ENCODE data around the gene LRRC74A.

LRRC74A gene

DNA sequence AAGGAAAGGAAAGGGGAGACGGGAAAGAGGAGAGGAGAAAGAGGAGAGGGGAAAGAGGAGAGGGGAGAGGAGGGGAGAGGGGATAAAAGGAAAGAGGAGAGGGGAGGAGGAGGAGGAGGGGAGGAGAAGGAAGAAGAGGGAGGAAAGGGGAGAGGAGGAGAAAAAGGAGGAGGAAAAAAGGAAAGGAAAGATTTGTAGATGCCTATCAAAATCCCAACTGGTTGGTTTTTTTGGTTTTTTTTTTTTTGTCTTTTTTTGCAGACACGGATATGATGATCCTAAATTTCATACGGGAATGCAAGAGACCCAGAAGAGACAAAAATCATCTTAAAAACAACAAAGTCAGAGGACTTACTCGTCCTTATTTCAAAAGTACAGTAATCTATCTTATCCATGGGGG lies 32.9 kb upstream of the LRRC74A start:
- TF ChIP-seq ZFP30 (CRISPR knock-in tag; IDR thresholded peaks at IDR 0.05): no peak
- no peak for TF ChIP-seq ARNTL (CRISPR knock-in tag; IDR thresholded peaks at IDR 0.05; ENCODE audit: borderline replicate concordance, low read depth)
- TF ChIP-seq PPARA (CRISPR knock-in tag; IDR thresholded peaks at IDR 0.05; ENCODE audit: borderline replicate concordance): no peak
- TF ChIP-seq RARB (CRISPR knock-in tag; IDR thresholded peaks at IDR 0.05): no peak
- TF ChIP-seq SNAI2 (CRISPR knock-in tag; IDR thresholded peaks at IDR 0.05): no peak
- no peak for TF ChIP-seq TOX (CRISPR knock-in tag; IDR thresholded peaks at IDR 0.05; ENCODE audit: borderline replicate concordance)
- TF ChIP-seq, protein P1, sequence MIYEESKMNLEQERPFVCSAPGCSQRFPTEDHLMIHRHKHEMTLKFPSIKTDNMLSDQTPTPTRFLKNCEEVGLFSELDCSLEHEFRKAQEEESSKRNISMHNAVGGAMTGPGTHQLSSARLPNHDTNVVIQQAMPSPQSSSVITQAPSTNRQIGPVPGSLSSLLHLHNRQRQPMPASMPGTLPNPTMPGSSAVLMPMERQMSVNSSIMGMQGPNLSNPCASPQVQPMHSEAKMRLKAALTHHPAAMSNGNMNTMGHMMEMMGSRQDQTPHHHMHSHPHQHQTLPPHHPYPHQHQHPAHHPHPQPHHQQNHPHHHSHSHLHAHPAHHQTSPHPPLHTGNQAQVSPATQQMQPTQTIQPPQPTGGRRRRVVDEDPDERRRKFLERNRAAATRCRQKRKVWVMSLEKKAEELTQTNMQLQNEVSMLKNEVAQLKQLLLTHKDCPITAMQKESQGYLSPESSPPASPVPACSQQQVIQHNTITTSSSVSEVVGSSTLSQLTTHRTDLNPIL (CRISPR knock-in tag; IDR thresholded peaks at IDR 0.05; ENCODE audit: low read depth): no peak
- no peak for TF ChIP-seq ZNF70 (CRISPR knock-in tag; IDR thresholded peaks at IDR 0.05)
- TF ChIP-seq, protein P2, sequence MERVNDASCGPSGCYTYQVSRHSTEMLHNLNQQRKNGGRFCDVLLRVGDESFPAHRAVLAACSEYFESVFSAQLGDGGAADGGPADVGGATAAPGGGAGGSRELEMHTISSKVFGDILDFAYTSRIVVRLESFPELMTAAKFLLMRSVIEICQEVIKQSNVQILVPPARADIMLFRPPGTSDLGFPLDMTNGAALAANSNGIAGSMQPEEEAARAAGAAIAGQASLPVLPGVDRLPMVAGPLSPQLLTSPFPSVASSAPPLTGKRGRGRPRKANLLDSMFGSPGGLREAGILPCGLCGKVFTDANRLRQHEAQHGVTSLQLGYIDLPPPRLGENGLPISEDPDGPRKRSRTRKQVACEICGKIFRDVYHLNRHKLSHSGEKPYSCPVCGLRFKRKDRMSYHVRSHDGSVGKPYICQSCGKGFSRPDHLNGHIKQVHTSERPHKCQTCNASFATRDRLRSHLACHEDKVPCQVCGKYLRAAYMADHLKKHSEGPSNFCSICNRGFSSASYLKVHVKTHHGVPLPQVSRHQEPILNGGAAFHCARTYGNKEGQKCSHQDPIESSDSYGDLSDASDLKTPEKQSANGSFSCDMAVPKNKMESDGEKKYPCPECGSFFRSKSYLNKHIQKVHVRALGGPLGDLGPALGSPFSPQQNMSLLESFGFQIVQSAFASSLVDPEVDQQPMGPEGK (CRISPR knock-in tag; IDR thresholded peaks at IDR 0.05; ENCODE audit: borderline replicate concordance): no peak
- TF ChIP-seq, protein P3, sequence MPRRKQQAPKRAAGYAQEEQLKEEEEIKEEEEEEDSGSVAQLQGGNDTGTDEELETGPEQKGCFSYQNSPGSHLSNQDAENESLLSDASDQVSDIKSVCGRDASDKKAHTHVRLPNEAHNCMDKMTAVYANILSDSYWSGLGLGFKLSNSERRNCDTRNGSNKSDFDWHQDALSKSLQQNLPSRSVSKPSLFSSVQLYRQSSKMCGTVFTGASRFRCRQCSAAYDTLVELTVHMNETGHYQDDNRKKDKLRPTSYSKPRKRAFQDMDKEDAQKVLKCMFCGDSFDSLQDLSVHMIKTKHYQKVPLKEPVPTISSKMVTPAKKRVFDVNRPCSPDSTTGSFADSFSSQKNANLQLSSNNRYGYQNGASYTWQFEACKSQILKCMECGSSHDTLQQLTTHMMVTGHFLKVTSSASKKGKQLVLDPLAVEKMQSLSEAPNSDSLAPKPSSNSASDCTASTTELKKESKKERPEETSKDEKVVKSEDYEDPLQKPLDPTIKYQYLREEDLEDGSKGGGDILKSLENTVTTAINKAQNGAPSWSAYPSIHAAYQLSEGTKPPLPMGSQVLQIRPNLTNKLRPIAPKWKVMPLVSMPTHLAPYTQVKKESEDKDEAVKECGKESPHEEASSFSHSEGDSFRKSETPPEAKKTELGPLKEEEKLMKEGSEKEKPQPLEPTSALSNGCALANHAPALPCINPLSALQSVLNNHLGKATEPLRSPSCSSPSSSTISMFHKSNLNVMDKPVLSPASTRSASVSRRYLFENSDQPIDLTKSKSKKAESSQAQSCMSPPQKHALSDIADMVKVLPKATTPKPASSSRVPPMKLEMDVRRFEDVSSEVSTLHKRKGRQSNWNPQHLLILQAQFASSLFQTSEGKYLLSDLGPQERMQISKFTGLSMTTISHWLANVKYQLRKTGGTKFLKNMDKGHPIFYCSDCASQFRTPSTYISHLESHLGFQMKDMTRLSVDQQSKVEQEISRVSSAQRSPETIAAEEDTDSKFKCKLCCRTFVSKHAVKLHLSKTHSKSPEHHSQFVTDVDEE (CRISPR knock-in tag; IDR thresholded peaks at IDR 0.05): no peak
- no peak for ATAC-seq

DNA sequence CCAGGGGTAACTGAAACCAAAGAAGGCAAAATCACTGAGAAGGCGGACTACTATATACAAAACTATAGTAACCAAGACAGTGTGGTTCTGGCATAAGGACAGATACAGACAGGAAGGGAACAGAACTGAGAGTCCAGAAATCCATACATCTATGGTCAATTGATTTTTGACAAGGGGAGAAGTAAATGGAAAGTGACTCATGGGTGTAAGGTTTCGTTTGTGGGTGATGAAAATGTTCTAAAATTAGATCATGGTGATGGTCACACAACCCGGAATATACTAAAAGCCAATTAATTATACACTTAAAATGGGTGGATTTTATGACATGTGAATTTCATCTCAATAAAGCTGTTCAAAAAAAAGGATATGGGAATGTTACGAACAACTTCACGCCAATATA lies 32.3 kb upstream of the LRRC74A start:
- ATAC-seq: no peak
- no peak for TF ChIP-seq ZC3H10 (CRISPR knock-in tag; IDR thresholded peaks at IDR 0.05)
- no peak for TF ChIP-seq ZFP30 (CRISPR knock-in tag; IDR thresholded peaks at IDR 0.05)
- no peak for TF ChIP-seq ZNF8 (CRISPR knock-in tag; IDR thresholded peaks at IDR 0.05)
- no peak for TF ChIP-seq ZNF565 (CRISPR knock-in tag; conservative IDR thresholded peaks at IDR 0.05; ENCODE audit: low read depth)

DNA sequence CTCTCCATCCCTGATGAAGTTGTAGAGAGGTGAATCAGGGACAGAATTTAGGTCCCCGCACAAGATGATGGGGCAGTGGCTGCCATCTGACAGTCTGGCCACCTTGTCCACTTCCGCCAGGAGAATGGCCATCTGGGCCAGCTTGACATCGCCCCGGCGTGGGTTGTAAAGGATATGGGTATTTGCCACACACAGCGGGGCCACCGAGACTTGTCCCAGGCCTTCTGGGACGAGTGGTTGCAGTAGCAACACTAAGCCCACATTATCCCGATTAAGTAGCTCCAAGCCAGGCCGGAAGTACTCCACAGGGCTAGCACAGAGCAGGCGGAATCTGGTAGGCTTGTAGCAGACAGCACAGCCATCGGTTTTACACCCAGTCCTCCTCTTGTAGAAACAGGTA lies 19.8 kb upstream of the LRRC74A start:
- no peak for ATAC-seq
- no peak for TF ChIP-seq CSDC2 (CRISPR knock-in tag; IDR thresholded peaks at IDR 0.05)
- TF ChIP-seq GLIS3 (CRISPR knock-in tag; IDR thresholded peaks at IDR 0.05): no peak
- TF ChIP-seq, protein P4, sequence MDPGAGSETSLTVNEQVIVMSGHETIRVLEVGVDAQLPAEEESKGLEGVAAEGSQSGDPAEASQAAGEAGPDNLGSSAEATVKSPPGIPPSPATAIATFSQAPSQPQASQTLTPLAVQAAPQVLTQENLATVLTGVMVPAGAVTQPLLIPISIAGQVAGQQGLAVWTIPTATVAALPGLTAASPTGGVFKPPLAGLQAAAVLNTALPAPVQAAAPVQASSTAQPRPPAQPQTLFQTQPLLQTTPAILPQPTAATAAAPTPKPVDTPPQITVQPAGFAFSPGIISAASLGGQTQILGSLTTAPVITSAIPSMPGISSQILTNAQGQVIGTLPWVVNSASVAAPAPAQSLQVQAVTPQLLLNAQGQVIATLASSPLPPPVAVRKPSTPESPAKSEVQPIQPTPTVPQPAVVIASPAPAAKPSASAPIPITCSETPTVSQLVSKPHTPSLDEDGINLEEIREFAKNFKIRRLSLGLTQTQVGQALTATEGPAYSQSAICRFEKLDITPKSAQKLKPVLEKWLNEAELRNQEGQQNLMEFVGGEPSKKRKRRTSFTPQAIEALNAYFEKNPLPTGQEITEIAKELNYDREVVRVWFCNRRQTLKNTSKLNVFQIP (CRISPR knock-in tag; IDR thresholded peaks at IDR 0.05; ENCODE audit: borderline replicate concordance, low read depth): no peak

DNA sequence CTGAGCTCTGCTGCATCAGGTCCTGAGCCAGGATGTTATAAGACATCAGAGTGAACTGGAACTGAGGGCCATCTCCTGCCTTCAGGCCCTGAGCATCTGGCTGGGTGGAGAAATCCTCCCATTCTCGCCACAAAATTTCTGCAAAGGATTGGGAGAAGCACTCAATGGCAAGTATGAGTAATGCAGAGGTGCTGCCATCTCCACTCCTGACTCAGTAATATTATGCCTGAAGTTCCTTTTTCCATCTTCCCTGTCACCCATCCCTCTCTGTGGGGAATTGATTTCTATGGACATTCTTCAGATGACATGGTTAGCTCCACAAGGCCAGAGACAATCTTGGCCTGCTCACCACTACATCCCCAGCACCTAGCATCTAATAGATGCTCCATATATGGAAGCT lies 18.2 kb upstream of the LRRC74A start:
- no peak for TF ChIP-seq ZNF565 (CRISPR knock-in tag; conservative IDR thresholded peaks at IDR 0.05; ENCODE audit: low read depth)
- no peak for TF ChIP-seq TCF4 (CRISPR knock-in tag; IDR thresholded peaks at IDR 0.05; ENCODE audit: borderline replicate concordance)
- TF ChIP-seq BACH2 (CRISPR knock-in tag; IDR thresholded peaks at IDR 0.05; ENCODE audit: borderline replicate concordance): no peak
- no peak for TF ChIP-seq PPARA (CRISPR knock-in tag; IDR thresholded peaks at IDR 0.05; ENCODE audit: borderline replicate concordance)
- TF ChIP-seq, protein P4 (CRISPR knock-in tag; IDR thresholded peaks at IDR 0.05; ENCODE audit: borderline replicate concordance, low read depth): no peak
- TF ChIP-seq ZC3H10 (CRISPR knock-in tag; IDR thresholded peaks at IDR 0.05): no peak
- TF ChIP-seq ZNF70 (CRISPR knock-in tag; IDR thresholded peaks at IDR 0.05): no peak
- TF ChIP-seq, protein P1 (CRISPR knock-in tag; IDR thresholded peaks at IDR 0.05; ENCODE audit: low read depth): no peak
- TF ChIP-seq TOX (CRISPR knock-in tag; IDR thresholded peaks at IDR 0.05; ENCODE audit: borderline replicate concordance): no peak
- no peak for TF ChIP-seq GLIS3 (CRISPR knock-in tag; IDR thresholded peaks at IDR 0.05)
- no peak for TF ChIP-seq ZNF8 (CRISPR knock-in tag; IDR thresholded peaks at IDR 0.05)
- no peak for TF ChIP-seq CSDC2 (CRISPR knock-in tag; IDR thresholded peaks at IDR 0.05)
- TF ChIP-seq, protein P2 (CRISPR knock-in tag; IDR thresholded peaks at IDR 0.05; ENCODE audit: borderline replicate concordance): no peak
- TF ChIP-seq ARNTL (CRISPR knock-in tag; IDR thresholded peaks at IDR 0.05; ENCODE audit: borderline replicate concordance, low read depth): no peak
- no peak for TF ChIP-seq SNAI2 (CRISPR knock-in tag; IDR thresholded peaks at IDR 0.05)
- ATAC-seq: no peak

Data from SK-N-SH treated with all-trans-retinoic acid at 6 μM for 48 hours (cell line).